Stimulated activated CD8-positive, alpha-beta memory T cell treated with anti-CD3 and anti-CD28 coated beads, Interleukin-7, amount 100 ng/mL, for 4 hours (primary cell): ENCODE results near the gene SLC29A1.
"Not testable (repeated sequence)": the region's sequence is repeated elsewhere in the genome, so short reads cannot be mapped to it uniquely, and the experiment has no call there.

Source experiments
- DNase-seq, 2 donors: peaks; one replicate each; pipeline ENCODE4 v3.0.0-alpha.2; 2020; ENCODE audit warnings: low read depth in 2 of 2

SLC29A1 gene

GRCh38 chr6:44194326-44194725 is 29.1 kb upstream of the SLC29A1 start:
- no peak for DNase-seq

- DNase-seq = not testable (repeated sequence)
Observed at GRCh38 chr6:44196351-44196750, 27.0 kb upstream of the SLC29A1 start.

GRCh38 chr6:44198684-44199083 is 24.7 kb upstream of the SLC29A1 start:
- DNase-seq = no peak

GRCh38 chr6:44199883-44200282 is 23.5 kb upstream of the SLC29A1 start:
- DNase-seq = no peak

- no peak for DNase-seq
Observed at GRCh38 chr6:44201200-44201599, 22.2 kb upstream of the SLC29A1 start.

- DNase-seq = no peak
Observed at GRCh38 chr6:44201638-44202303, 21.6 kb upstream of the SLC29A1 start.

- no peak for DNase-seq
Observed at GRCh38 chr6:44202332-44202971, 20.9 kb upstream of the SLC29A1 start.

- no peak for DNase-seq
Observed at GRCh38 chr6:44202972-44203750, 20.2 kb upstream of the SLC29A1 start.

- DNase-seq = no peak
Observed at GRCh38 chr6:44203955-44204354, 19.4 kb upstream of the SLC29A1 start.

GRCh38 chr6:44207966-44208365 is 15.4 kb upstream of the SLC29A1 start:
- DNase-seq = no peak

- no peak for DNase-seq
Observed at GRCh38 chr6:44211284-44211683, 12.1 kb upstream of the SLC29A1 start.

- no peak for DNase-seq
Observed at GRCh38 chr6:44214307-44214706, 9.1 kb upstream of the SLC29A1 start.

- DNase-seq = no peak
Observed at GRCh38 chr6:44216677-44217331, 6.6 kb upstream of the SLC29A1 start, which contains the start of gene MYMX. Gene MYMX, plus strand, starts transcription at chr6:44216926. Its CDS starts 546 bp downstream, at chr6:44217472.

GRCh38 chr6:44217332-44218143 is 5.9 kb upstream of the SLC29A1 start:
- no peak for DNase-seq

GRCh38 chr6:44219053-44219814 is 4.2 kb upstream of the SLC29A1 start:
- DNase-seq = no peak

- DNase-seq = no peak
Observed at GRCh38 chr6:44219815-44220784, 3.3 kb upstream of the SLC29A1 start.

- no peak for DNase-seq
Observed at GRCh38 chr6:44220913-44221290, 2.5 kb upstream of the SLC29A1 start.

- peak; percentile 38 to 50 for DNase-seq
Observed at GRCh38 chr6:44221291-44221960, 2.0 kb upstream of the SLC29A1 start.

- no peak for DNase-seq
Observed at GRCh38 chr6:44221961-44222335, 1.4 kb upstream of the SLC29A1 start.
